HG03025 (cell line): ENCODE measurements around the gene CYP4B1.
"Not testable (repeated sequence)": the region's sequence is repeated elsewhere in the genome, so short reads cannot be mapped to it uniquely, and the experiment has no call there.

Source experiments
- ATAC-seq: cut with Tn5 transposase; IDR thresholded peaks from one replicate; pipeline ENCODE4 v1.9.1; 2021; ENCODE audit warnings: mild to moderate bottlenecking, moderate library complexity; ENCODE audit not compliant: unreplicated experiment, low FRiP score

Gene CYP4B1

GRCh38 chr1:46798810-46799209 lies at the start of gene CYP4B1:
CYP4B1 (plus strand) TSS chr1:46799046; CDS start chr1:46799082, 36 bp downstream.
- no peak for ATAC-seq

- no peak for ATAC-seq
Measured at GRCh38 chr1:46749404-46749803, 49.4 kb upstream of the CYP4B1 start.

GRCh38 chr1:46749921-46750404 lies 48.9 kb upstream of the CYP4B1 start:
- ATAC-seq, result no peak

GRCh38 chr1:46753985-46754384 lies 44.9 kb upstream of the CYP4B1 start:
- ATAC-seq, result no peak

- not testable (repeated sequence) for ATAC-seq
Measured at GRCh38 chr1:46754707-46755106, 44.1 kb upstream of the CYP4B1 start.

- ATAC-seq, result no peak
Measured at GRCh38 chr1:46755121-46755520, 43.7 kb upstream of the CYP4B1 start.

- ATAC-seq, result no peak
Measured at GRCh38 chr1:46757247-46757955, 41.4 kb upstream of the CYP4B1 start.

GRCh38 chr1:46757956-46758528 lies 40.8 kb upstream of the CYP4B1 start:
- no peak for ATAC-seq

- no peak for ATAC-seq
Measured at GRCh38 chr1:46760558-46761166, 38.2 kb upstream of the CYP4B1 start.

- ATAC-seq, result no peak
Measured at GRCh38 chr1:46761740-46762139, 37.1 kb upstream of the CYP4B1 start.

GRCh38 chr1:46764402-46764801 lies 34.4 kb upstream of the CYP4B1 start:
- ATAC-seq, result no peak

- ATAC-seq, result no peak
Measured at GRCh38 chr1:46767649-46768282, 31.1 kb upstream of the CYP4B1 start.

- ATAC-seq, result no peak
Measured at GRCh38 chr1:46768445-46768844, 30.4 kb upstream of the CYP4B1 start.

- ATAC-seq, result no peak
Measured at GRCh38 chr1:46769028-46769740, 29.7 kb upstream of the CYP4B1 start.

- no peak for ATAC-seq
Measured at GRCh38 chr1:46770541-46770940, 28.3 kb upstream of the CYP4B1 start.

- no peak for ATAC-seq
Measured at GRCh38 chr1:46772571-46772970, 26.3 kb upstream of the CYP4B1 start.

- ATAC-seq, result no peak
Measured at GRCh38 chr1:46774297-46774696, 24.5 kb upstream of the CYP4B1 start.

- ATAC-seq, result not testable (repeated sequence)
Measured at GRCh38 chr1:46778456-46778855, 20.4 kb upstream of the CYP4B1 start.

- no peak for ATAC-seq
Measured at GRCh38 chr1:46784666-46785065, 14.2 kb upstream of the CYP4B1 start.

GRCh38 chr1:46788634-46789033 lies 10.2 kb upstream of the CYP4B1 start:
- not testable (repeated sequence) for ATAC-seq
